KOPT-K1 (cell line): ENCODE data around the gene CNN2.
"Not testable (repeated sequence)": the region's sequence is repeated elsewhere in the genome, so short reads cannot be mapped to it uniquely, and the experiment has no call there.

ENCODE experiments used
- H3K27ac ChIP-seq: fragments of 200-600 bp; sonication (generic); 2 replicates; pipeline ENCODE4 v1.5.1; 2016; ENCODE audit warnings: antibody characterized with exemption, mild to moderate bottlenecking, low read depth, low read length; ENCODE audit not compliant: poor library complexity, severe bottlenecking
- H3K36me3 ChIP-seq: fragments of 200-600 bp; sonication (generic); 2 replicates; pipeline ENCODE4 v1.5.1; 2017; ENCODE audit warnings: antibody characterized with exemption, mild to moderate bottlenecking, low read length, moderate library complexity; ENCODE audit not compliant: insufficient read depth
- H3K9me3 ChIP-seq: fragments of 200-600 bp; sonication (generic); 2 replicates; pipeline ENCODE4 v1.5.1; 2017; ENCODE audit warnings: antibody characterized with exemption, low read length, mild to moderate bottlenecking; ENCODE audit not compliant: insufficient read depth, poor library complexity, severe bottlenecking

Gene CNN2

GRCh38 chr19:1014161-1015060 is 12.0 kb upstream of the CNN2 start:
- Histone ChIP-seq H3K27ac (no peak overlapping the region), H3K9me3 (no peaks in the 10 kb centered on the region), H3K36me3 (peaks cover 96% of the 10 kb centered on the region)

DNA sequence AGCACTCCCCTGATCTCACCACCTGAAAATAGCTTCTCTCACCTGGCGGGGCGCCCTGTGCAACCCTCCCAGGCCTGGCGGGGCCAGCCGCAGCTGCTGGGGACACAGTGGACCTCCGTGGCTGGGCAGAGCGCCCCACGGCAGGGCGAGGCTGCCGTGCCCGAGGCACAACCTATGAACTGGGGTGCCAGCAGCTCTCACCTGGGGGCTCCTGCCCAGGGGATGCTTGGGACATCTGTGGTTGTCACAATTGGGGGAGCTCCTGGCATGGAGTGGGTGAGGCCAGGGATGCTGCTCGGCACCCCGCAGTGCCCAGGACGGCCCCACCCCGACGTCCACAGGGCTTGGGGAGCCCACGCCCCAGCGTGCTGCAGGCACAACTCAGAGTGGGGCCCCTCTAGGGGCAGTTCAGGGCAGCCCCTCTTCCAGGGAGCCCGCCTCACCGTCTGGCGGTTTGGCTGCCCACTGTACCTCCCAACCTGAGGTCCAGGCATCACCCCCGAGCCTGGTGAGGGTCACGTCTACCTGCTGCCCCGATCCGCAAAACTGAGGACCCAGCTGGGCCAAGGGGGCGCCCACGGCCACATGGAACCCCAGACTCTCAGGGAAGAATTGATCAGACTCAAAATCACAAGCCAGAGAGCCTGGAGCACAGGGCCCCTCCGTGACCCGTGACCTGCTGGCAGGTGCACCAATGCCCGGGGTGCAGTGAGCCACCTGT is 11.2 kb upstream of the CNN2 start:
- H3K9me3 ChIP-seq, result no peaks in the 10 kb centered on the region
- H3K27ac ChIP-seq, result no peak overlapping the region
- H3K36me3 ChIP-seq, result peaks cover 92% of the 10 kb centered on the region

- Histone ChIP-seq H3K27ac (no peak overlapping the region), H3K9me3 (no peaks in the 10 kb centered on the region), H3K36me3 (peaks cover 84% of the 10 kb centered on the region)
These were observed 10.4 kb upstream of the CNN2 start for GRCh38 chr19:1015782-1016646.

DNA sequence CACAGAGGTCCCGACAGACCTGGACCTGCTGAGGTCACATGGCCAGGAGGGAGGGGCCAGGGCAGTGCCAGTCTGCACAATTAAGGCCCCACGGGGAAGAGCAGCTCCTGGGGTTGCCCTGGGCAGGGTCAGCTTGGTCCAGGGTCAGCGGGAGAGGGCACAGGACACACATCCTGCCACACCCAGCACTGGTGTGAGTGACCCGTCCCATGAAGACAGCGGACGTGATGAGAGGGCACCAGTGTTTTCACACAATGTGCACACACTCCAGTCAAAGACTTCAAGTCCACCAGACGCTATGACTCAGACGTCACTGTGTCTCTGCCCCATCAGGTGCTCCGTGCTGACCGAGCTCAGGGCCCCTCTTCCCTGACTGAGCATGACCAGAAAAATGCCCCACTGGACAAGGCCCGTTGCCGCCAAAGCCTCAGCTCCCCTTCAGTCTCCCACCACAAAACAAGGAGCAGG is 9.7 kb upstream of the CNN2 start:
- H3K36me3 ChIP-seq, result peaks cover 77% of the 10 kb centered on the region
- no peak overlapping the region for H3K27ac ChIP-seq
- no peaks in the 10 kb centered on the region for H3K9me3 ChIP-seq

GRCh38 chr19:1017115-1017905 is 9.1 kb upstream of the CNN2 start:
- Histone ChIP-seq H3K9me3 (no peaks in the 10 kb centered on the region), H3K36me3 (peaks cover 71% of the 10 kb centered on the region), H3K27ac (no peak overlapping the region)

DNA sequence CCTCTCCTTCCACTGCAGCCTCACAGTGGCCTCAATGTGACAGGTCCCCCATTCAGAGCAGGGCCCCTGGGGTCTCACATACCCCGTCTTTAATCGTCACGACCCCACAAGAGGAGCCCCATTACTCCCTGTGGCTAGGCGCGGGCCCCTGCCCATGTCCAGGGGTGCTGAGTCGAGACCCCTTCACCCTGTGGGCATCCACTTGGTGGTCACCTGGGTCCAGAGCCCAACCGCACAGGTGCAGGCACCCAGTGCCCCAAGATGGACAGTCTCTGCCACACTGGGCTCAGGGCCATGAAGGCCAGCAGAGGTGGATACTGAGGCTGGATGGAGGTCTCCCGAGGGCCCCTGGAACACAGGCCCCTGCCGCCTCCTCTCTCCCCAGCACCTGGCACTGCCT is 8.5 kb upstream of the CNN2 start:
- Histone ChIP-seq H3K27ac (no peak overlapping the region), H3K36me3 (peaks cover 65% of the 10 kb centered on the region), H3K9me3 (no peaks in the 10 kb centered on the region)

DNA sequence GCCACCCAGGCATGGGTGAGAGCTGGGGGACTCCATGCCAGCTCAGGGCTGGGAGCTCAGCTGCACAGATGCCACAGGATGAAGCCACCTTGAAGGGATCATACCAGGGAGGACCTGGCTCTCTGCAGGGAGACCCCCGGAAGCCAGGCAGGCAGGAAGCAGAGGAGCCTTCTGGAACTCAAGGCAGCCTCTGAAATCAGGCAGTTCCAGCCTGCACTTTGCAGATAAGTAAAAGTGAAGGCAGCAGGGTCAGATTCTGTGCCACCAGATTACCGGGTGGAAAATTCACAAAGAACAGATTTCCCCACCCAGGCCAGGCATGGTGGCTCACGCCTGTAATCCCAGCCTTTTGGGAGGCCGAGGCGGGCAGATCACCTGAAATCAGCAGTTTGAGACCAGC is 8.0 kb upstream of the CNN2 start:
- no peaks in the 10 kb centered on the region for H3K9me3 ChIP-seq
- H3K36me3 ChIP-seq, result peaks cover 60% of the 10 kb centered on the region
- H3K27ac ChIP-seq, result peak overlapping the region; percentile 2

DNA sequence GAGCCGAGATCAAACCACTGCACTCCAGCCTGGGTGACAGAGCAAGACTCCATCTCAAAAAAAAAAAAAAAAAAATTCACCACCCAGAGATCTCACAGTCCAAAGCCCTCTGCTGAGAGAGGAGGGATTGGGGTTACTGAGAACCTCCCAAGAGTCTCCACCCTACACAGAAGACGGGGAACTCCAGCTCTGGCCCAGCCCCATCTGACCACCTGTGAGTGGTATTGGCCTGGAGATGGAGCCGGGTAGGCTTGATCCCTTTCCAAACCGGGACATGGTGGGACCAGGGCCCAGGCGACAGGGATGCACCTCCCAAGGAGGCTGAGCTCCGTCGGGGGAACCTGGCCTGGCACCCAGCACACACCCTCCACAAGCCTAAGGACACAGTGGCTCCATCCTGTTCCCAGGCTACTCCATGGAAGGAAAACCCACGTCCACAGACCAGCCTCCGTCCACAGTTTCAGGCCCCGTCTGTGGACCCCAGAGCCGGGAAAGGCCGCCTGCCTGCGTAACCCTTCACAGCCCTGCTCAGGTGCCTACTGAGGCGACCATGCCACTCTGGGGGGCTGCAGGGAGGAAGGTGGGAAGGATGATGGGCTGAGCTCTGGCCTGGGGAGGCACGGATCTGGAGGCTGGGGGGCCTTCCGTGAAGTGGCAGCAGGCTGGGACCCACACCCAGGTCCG is 7.3 kb upstream of the CNN2 start:
- Histone ChIP-seq H3K27ac (peak overlapping the region; percentile 76), H3K9me3 (no peaks in the 10 kb centered on the region), H3K36me3 (peaks cover 53% of the 10 kb centered on the region)

GRCh38 chr19:1019616-1019961 is 6.8 kb upstream of the CNN2 start:
- Histone ChIP-seq H3K27ac (peak overlapping the region; percentile 76), H3K36me3 (peaks cover 49% of the 10 kb centered on the region), H3K9me3 (no peaks in the 10 kb centered on the region)

- H3K36me3 ChIP-seq, result peaks cover 42% of the 10 kb centered on the region
- H3K9me3 ChIP-seq, result no peaks in the 10 kb centered on the region
- peak overlapping the region; percentile 76 for H3K27ac ChIP-seq
These were observed 6.2 kb upstream of the CNN2 start for GRCh38 chr19:1019980-1020867.

DNA sequence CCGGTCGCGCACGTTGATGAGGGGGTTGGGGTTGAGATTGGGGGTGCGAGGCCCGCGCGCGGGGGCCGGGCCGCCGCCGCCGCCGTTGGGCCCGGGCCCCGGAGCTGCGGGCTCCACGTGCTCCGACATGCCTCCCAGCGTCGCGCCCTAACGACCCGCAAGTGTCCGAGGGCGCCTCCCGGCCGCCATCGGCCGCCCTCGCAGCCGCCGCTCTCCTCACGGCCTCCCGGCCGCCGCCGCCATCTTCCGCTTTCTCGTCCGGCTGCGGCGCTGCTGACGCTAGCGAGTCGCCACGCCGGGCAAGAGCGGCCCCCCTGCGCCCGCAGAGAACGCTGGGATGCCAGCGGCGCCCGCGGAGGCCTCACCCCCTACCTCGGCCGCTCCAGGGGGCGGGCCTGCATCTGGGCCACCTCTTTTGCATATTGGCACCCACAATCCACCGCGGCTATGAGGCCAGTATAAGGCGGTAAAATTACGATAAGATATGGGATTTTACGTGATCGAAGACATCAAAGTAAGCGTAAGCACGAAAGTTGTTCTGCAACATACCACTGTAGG is 5.5 kb upstream of the CNN2 start, which contains the start of gene TMEM259:
Gene TMEM259 (minus strand): TSS at position 256 of the 558 bp plus-strand sequence. CDS start 127 bp downstream, at position 129.
- Histone ChIP-seq H3K9me3 (no peaks in the 10 kb centered on the region), H3K36me3 (peaks cover 35% of the 10 kb centered on the region), H3K27ac (peak within 1 kb of the TSS; percentile 76)

- H3K9me3 ChIP-seq, H3K27ac ChIP-seq, H3K36me3 ChIP-seq: not testable (repeated sequence)
These were observed 2.6 kb upstream of the CNN2 start for GRCh38 chr19:1023883-1024188.

DNA sequence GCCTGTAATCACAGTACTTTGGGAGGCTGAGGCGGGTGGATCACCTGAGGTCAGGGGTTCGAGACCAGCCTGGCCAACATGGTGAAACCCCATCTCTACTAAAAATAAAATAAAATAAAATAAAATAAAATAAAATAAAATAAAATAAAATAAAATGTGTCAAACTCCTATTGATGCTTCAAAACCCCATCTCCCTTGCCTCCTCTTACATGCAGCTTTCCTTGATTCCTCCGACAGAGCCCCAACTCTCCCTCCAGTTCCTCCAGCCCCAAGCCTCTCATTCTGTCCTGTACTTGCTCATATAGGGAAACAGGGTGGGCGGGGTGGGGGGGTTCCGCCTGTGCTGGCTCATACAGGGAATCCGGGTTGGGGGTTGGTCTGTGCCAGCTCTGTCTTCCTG is 1.3 kb upstream of the CNN2 start:
- H3K9me3 ChIP-seq, H3K27ac ChIP-seq, H3K36me3 ChIP-seq: not testable (repeated sequence)
